KMS-11 (cell line): ENCODE results near the gene KAT2A.

ENCODE experiments used
- H2AFZ ChIP-seq: fragments of 200-600 bp; sonication (generic); 2 replicates; pipeline ENCODE4 v1.6.1; 2016; ENCODE audit warnings: antibody characterized with exemption, mixed run types, low read depth
- H3K27ac ChIP-seq: fragments of 200-600 bp; sonication (generic); 2 replicates; pipeline ENCODE4 v1.6.1; 2016; ENCODE audit warnings: mild to moderate bottlenecking, mixed run types
- H3K27me3 ChIP-seq: fragments of 200-600 bp; sonication (generic); 2 replicates; pipeline ENCODE4 v1.6.1; 2017; ENCODE audit warnings: mild to moderate bottlenecking, low read depth, mixed run types, moderate library complexity; ENCODE audit not compliant: insufficient read depth
- H3K36me3 ChIP-seq: fragments of 200-600 bp; sonication (generic); 2 replicates; pipeline ENCODE4 v1.6.1; 2017; ENCODE audit warnings: mild to moderate bottlenecking, mixed run types; ENCODE audit not compliant: insufficient read depth
- H3K4me1 ChIP-seq: fragments of 200-600 bp; sonication (generic); 2 replicates; pipeline ENCODE4 v1.6.1; 2016; ENCODE audit warnings: mild to moderate bottlenecking, low read depth, mixed run types; ENCODE audit not compliant: poor library complexity, severe bottlenecking
- H3K4me2 ChIP-seq: fragments of 200-600 bp; sonication (generic); 2 replicates; pipeline ENCODE4 v1.7.0; 2016; ENCODE audit warnings: mild to moderate bottlenecking, mixed run types
- H3K4me3 ChIP-seq: fragments of 200-600 bp; sonication (generic); IDR thresholded peaks from 2 replicates; pipeline ENCODE4 v1.6.1; 2017; ENCODE audit warnings: low read depth, low read length, mixed read lengths; ENCODE audit not compliant: insufficient read depth
- H3K79me2 ChIP-seq: fragments of 200-600 bp; sonication (generic); 2 replicates; pipeline ENCODE4 v1.6.1; 2016; ENCODE audit warnings: low read depth, mixed run types; ENCODE audit not compliant: insufficient read depth
- H3K9ac ChIP-seq: fragments of 200-600 bp; sonication (generic); 2 replicates; pipeline ENCODE4 v1.6.1; 2016; ENCODE audit warnings: mild to moderate bottlenecking, mixed run types
- H4K20me1 ChIP-seq: fragments of 200-600 bp; sonication (generic); 2 replicates; pipeline ENCODE4 v1.6.1; 2016; ENCODE audit warnings: mild to moderate bottlenecking, mixed run types; ENCODE audit not compliant: insufficient read depth
- CTCF ChIP-seq: fragments of 200-600 bp; sonication (generic); conservative IDR thresholded peaks from 2 replicates; pipeline ENCODE4 v1.6.1; 2017; ENCODE audit warnings: low read depth, mild to moderate bottlenecking, antibody characterized with exemption, low read length, moderate library complexity, mixed read lengths

The KAT2A gene

GRCh38 chr17:42127414-42127813 lies 6.2 kb upstream of the KAT2A start:
- Histone ChIP-seq H3K27ac (no peak overlapping the region; the same call in 1 of the 2 replicates), H4K20me1 (no peaks in the 10 kb centered on the region), H3K36me3 (no peaks in the 10 kb centered on the region; the same call in 1 of the 2 replicates), H3K79me2 (peaks cover 18% of the 10 kb centered on the region; the same call in 1 of the 2 replicates), H3K4me1 (peaks cover 44% of the 10 kb centered on the region), H3K4me3 (no peak overlapping the region), H2AFZ (no peak overlapping the region), H3K9ac (no peak overlapping the region), H3K4me2 (no peak overlapping the region), H3K27me3 (no peaks in the 10 kb centered on the region)
- TF ChIP-seq CTCF = no peak

GRCh38 chr17:42126836-42127235 lies 5.7 kb upstream of the KAT2A start:
- H3K9ac ChIP-seq = no peak overlapping the region
- no peaks in the 10 kb centered on the region for H4K20me1 ChIP-seq
- H2AFZ ChIP-seq = no peak overlapping the region
- TF ChIP-seq CTCF = no peak
- peaks cover 13% of the 10 kb centered on the region; the same call in 1 of the 2 replicates for H3K79me2 ChIP-seq
- H3K27me3 ChIP-seq = no peaks in the 10 kb centered on the region
- H3K4me1 ChIP-seq = peaks cover 38% of the 10 kb centered on the region
- no peak overlapping the region; the same call in 1 of the 2 replicates for H3K27ac ChIP-seq
- H3K4me3 ChIP-seq = no peak overlapping the region
- no peaks in the 10 kb centered on the region; the same call in 1 of the 2 replicates for H3K36me3 ChIP-seq
- H3K4me2 ChIP-seq = no peak overlapping the region

- Histone ChIP-seq H4K20me1 (no peaks in the 10 kb centered on the region), H2AFZ (no peak overlapping the region), H3K4me3 (no peak overlapping the region), H3K79me2 (peaks cover under 1% of the 10 kb centered on the region; the same call in 1 of the 2 replicates), H3K36me3 (no peaks in the 10 kb centered on the region; the same call in 1 of the 2 replicates), H3K4me1 (peaks cover 33% of the 10 kb centered on the region), H3K4me2 (no peak overlapping the region), H3K9ac (no peak overlapping the region), H3K27ac (no peak overlapping the region), H3K27me3 (no peaks in the 10 kb centered on the region)
- TF ChIP-seq CTCF = no peak
Observed at GRCh38 chr17:42125565-42125964, 4.4 kb upstream of the KAT2A start.

GRCh38 chr17:42124256-42124655 lies 3.1 kb upstream of the KAT2A start:
- H3K27me3 ChIP-seq = no peaks in the 10 kb centered on the region
- no peak overlapping the region for H3K27ac ChIP-seq
- H3K36me3 ChIP-seq = no peaks in the 10 kb centered on the region; the same call in 1 of the 2 replicates
- H3K4me3 ChIP-seq = no peak overlapping the region
- H3K4me2 ChIP-seq = no peak overlapping the region
- no peaks in the 10 kb centered on the region for H3K79me2 ChIP-seq
- no peak overlapping the region for H2AFZ ChIP-seq
- no peak overlapping the region for H3K9ac ChIP-seq
- peaks cover 33% of the 10 kb centered on the region for H3K4me1 ChIP-seq
- no peak for TF ChIP-seq CTCF
- no peaks in the 10 kb centered on the region for H4K20me1 ChIP-seq
